HL-60/S4 (cell line): Measurements from ENCODE around the gene SMOC2.

Experiments used
- in situ Hi-C: fragments of 300-500 bp; cut with MboI; formaldehyde crosslinking; loops from 2 replicates; pipeline ENCODE4 v1.14.3; 2022; ENCODE audit warnings: low sequenced_read_pairs

Gene SMOC2

GRCh38 chr6:168641446-168641845, 200.5 kb downstream of the SMOC2 start:
- in situ Hi-C loops: no loop called here

GRCh38 chr6:168643401-168643800, 202.4 kb downstream of the SMOC2 start:
- in situ Hi-C loops: no loop called here

DNA sequence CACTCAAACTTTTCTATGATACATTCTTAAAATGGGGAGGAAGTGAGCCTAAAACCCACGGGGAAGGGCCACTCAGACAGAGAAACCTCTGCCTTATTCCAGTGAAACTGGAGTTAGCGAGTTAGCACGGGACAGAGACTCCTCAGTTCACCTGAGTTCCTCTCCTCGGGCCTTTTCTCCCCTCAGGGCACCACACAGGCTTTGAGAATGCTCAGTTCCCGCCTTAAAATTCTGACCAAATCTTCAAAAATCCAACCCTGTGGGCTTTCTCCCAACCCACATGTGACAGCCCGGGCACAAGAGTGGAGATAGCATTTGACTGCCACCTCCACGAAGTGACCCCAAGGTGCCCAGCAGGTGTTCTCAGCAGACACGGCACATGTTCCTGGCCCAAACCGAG, 204.3 kb downstream of the SMOC2 start:
- in situ Hi-C loops: no loop called here

- in situ Hi-C loops: no loop called here
Measured at GRCh38 chr6:168647271-168647670, 206.3 kb downstream of the SMOC2 start.

DNA sequence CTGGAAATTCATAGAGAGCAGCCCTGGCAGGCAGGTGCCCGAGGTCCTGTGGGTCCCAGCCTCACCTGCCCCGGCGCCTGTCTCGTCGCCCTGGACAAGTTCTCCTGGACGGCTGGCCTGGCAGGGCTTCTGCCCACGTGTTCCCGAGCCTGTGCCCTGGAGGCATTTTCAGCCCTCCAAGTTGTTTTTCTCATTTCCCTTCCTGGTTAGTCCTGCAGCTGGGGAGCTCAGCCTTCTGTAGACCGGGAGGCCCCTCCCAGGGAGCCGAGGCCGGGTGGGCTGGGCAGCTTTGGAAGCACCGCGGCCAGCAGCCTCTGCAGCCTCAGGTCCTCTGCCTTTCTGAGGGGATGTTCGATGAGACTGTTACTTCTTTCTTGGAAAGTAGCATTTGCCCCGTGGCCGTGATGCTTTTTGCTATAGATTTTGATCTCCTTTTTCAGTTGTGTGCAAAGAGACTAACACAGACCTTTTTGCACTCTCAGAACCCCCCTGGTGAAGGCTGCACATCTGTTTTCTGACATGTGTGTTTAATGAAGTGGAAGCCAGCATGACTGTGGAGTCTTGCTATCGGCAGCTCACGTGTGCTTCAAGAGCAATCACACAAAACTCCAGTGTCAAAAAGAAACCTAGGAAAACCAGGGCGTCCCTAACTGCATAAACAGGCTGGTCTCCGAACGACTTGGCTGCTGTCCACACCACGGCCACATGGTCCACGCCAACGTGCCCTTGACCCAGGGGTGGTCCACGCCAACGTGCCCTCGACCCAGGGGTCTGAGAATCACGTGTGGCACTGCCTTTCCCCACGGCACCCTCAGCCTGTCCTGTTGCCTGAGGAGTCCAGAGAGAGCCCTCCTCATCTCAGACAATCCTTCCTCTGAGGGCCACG, 207.5 kb downstream of the SMOC2 start:
- in situ Hi-C loops: no loop called here

DNA sequence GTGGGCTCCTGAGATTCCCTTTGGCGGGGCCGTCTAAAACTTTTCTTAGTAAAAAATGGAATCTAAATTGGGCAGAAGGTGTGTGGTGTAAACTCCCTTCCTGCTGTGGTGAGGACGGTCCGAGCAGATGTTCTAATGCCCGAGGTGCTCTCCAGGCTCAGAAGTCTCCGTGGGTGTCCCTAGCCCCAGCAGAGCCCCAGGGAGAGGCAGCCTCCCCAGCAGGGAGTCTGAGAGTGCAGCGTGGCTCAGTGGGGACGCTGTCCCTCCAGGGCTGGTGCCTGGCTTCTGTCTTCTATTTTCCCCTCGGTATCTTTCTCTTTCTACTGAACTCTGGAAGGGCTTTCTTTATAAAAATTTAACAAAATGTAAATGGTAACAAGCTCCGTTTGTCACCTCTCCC, 208.2 kb downstream of the SMOC2 start:
- in situ Hi-C loops: no loop called here

GRCh38 chr6:168650671-168651111, 209.7 kb downstream of the SMOC2 start:
- in situ Hi-C loops: no loop called here

GRCh38 chr6:168655462-168656152, 214.6 kb downstream of the SMOC2 start:
- in situ Hi-C loops: no loop called here

DNA sequence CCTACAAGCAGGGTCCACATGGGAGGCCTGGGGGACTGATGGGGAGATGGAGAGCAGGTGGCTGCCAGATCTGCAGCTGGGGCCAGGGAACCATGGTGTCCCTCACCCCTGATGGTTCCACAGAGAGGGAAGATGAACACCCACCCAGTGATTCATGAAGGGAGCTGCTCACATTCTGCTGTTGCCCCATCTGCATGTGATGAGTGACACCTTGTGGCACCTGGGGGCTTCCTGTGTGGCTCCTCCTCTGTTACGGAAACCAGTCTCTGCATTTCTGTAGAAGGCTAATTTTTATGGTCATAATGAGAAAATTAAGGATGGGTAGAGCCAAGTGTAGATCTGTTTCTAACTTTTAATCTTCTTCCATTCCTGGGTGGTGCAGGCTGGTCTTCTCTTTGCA, 217.1 kb downstream of the SMOC2 start:
- in situ Hi-C loops: no loop called here

- in situ Hi-C loops: no loop called here
Measured at GRCh38 chr6:168660400-168660945, 219.5 kb downstream of the SMOC2 start.

DNA sequence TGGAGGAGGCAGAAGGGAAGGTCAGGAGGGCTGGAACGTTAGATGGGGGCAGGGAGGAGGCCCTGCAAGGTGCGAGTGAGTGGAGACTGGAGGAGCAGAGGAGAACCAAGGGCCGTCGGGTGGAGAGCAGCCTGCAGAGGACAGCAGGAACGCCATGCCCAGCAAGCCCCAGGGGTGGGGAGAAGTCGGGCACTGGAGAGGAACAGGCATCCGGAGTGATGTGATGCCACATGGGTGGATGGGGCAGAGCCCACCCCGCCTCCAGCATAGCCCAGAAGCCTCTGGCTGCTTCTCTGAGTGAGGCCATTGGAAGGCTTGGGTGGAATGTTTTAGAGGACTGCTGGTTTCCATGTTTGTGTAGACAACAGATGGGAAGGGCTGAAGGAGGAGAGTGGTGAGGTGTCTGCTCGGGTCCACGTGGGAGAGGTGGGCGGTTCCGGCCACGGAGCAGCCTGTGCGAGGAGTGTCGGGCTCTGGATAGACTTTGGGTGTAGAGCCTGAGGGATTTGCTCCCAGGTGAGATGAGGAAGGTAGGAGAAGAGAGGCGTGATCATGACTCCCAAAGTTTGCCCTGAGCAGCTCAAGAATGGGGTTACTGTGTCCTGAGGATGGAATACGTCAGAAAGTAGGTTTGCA, 221.4 kb downstream of the SMOC2 start:
- in situ Hi-C loops: no loop called here

DNA sequence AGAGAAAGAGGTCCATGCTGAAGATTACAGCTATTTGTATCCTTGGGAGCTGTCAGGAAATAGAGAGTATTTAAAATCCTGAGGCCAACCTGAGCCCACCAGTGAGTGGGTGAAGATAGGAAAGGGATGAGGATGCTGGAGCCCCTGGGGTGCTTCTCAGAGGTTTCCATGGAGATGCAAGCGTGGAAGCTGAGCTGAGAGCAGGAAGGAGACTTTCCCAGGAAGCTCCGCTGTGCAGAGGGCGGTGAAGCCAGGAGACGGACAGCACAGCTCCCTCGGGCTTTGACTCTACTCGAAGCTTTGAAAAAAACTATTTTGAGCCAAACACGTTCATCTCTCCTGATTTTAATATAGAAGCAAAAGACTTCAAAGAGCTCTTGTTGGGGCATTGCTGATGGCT, 222.1 kb downstream of the SMOC2 start:
- in situ Hi-C loops: no loop called here

- in situ Hi-C loops: no loop called here
Measured at GRCh38 chr6:168664956-168665355, 224.0 kb downstream of the SMOC2 start.

- in situ Hi-C loops: no loop called here
Measured at GRCh38 chr6:168666170-168666569, 225.2 kb downstream of the SMOC2 start.

DNA sequence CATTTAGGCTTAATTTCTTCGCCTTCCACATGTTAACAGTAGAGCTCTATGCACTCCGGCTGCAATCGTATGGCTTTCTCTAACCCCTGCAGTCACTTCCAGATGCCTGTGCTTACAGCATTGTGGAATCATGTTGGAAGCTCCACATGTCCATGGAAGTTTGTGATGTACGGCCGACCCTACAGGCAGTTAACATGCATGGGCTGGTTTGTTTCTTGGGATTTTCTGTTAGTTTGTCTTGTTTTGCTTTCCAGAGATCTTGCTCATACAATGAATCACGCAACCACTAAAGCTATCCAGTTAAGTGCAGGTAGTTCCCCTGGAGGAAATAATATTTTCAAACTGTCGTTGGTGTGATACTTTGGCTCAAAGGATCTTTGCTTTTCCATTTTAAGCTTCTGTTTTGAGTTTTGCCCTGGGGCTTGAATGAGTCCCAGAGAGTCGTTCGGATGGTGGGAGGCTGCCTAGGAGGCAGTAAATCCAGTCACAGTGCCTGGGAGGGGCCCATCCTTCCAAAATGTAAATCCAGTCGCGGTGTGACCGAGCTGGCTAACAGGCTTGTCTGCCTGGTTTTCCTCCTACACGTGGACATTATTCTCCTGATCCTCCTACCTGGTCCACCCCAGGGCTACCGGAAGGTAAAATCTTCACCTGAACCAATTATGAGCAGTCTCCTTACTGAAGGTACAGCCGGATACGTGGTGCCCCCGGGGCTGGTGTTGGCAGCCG, 225.9 kb downstream of the SMOC2 start:
- in situ Hi-C loops: no loop called here

- in situ Hi-C loops: no loop called here
Measured at GRCh38 chr6:168667428-168667805, 226.4 kb downstream of the SMOC2 start.

DNA sequence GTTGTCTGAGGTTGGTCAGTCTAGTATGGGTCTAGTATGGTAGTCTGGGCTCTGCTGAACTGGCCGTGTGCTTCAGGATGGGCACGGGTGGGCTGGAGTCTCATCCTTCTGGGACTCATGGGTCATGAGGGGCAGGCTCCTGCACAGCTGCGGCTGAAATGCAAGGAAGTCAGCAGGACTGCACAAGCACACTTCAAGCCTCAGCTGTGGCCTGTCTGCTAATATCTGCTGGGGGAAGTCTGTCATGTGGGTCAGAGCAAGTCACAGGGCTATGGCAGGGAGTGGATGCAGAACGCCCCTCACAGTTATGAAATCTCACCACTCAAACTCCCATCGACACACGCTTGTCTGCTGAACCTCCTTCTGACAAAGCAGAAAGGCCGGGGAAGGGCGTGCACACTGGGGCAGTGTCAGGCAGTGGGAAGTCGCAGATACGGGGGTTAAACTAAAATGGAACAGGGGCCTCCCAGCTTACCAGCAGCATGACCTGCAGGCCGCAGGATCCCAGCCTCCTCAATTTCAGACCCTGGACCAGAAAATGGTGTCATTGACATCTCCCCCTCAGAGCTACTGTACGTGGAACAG, 229.5 kb downstream of the SMOC2 start:
- in situ Hi-C loops: no loop called here

DNA sequence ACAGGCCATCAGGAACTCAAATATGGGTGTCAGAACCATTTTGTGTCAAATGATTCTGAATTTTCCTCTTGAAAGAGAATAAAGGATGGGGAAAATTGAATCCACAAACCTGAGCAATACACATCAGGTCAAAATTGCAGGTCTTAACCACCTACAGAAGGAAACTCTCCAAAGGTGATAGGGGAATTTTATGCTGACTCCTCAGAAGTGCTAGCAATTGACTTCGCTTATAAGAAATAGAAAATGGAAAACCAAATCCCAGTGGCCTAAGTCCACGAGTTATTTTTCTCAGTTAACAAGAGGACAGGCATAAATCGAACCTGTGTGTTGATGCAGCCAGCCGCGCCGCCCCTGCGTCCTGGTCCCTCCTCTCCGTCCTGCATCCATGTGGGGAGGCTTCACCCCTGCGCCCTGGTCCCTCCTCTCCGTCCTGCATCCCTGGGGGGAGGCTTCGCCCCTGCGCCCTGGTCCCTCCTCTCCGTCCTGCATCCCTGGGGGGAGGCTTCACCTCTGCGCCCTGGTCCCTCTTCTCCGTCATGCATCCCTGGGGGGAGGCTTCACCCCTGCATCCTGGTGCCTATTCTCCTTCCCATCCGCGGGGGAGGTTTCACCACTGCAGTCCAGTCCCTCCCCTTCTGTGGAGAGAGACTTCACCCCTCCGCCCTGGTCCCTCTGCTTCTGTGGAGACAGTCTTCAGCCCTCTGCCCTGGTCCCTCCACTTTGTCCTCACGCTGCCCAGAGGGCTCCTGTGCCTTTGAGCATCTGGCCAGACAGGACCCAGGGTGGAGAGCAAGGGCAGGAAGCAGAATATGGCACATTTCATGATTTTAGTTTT, 230.3 kb downstream of the SMOC2 start:
- in situ Hi-C loops: no loop called here

- in situ Hi-C loops: no loop called here
Measured at GRCh38 chr6:168671863-168672546, 231.0 kb downstream of the SMOC2 start.
